ENCODE data around the gene AIPL1. TPM values are rescaled to one million over a fixed set of nuclear protein-coding genes. Genes with fewer than 3 reads are reported as not detected.

Gene AIPL1
- total and polyA plus RNA-seq, 2 of the 4 experiments (the other 2 are of a cell fraction), result not detected

- Histone ChIP-seq H2BK120ac (ENCODE audit: low read depth, low read length) (no peak overlapping the region), H3K36me3 (ENCODE audit: control insufficient read depth, insufficient read depth, low read length) (no peaks in the 10 kb centered on the region), H2BK15ac (ENCODE audit: low read depth, low read length) (no peak overlapping the region), H4K20me1 (ENCODE audit: insufficient read depth, low read length) (no peaks in the 10 kb centered on the region), H2AK5ac (ENCODE audit: low read depth, low read length) (no peak overlapping the region), H3K56ac (ENCODE audit: extremely low read depth, insufficient read depth, low read length) (no peak overlapping the region), H2BK20ac (ENCODE audit: low read depth, low read length) (no peak overlapping the region), H3K4me1 (ENCODE audit: control insufficient read depth, insufficient read depth, low read length) (no peaks in the 10 kb centered on the region), H3K14ac (replicated peaks; ENCODE audit: low read depth, low read length) (no peak overlapping the region), H3K4me2 (ENCODE audit: low read depth, low read length) (no peak overlapping the region), H2AK9ac (replicated peaks; ENCODE audit: low read depth, low read length, poor library complexity) (no peak overlapping the region), H3K27ac (ENCODE audit: insufficient read depth, low read length) (no peak overlapping the region), H3K23ac (ENCODE audit: low read depth, low read length) (no peak overlapping the region), H2AFZ (replicated peaks; ENCODE audit: low read length, poor library complexity) (no peak overlapping the region), H4K91ac (ENCODE audit: insufficient read depth, low read depth, low read length) (no peak overlapping the region), H4K8ac (ENCODE audit: low read depth in 2 of 2, low read length in 2 of 2) (no peak overlapping the region), H3K4me3 (ENCODE audit: insufficient read depth, low read depth, low read length) (no peak overlapping the region), H3K4ac (ENCODE audit: low read depth, low read length) (no peak overlapping the region), H3K18ac (ENCODE audit: low read depth, low read length) (no peak overlapping the region), H3K27me3 (ENCODE audit: control insufficient read depth, insufficient read depth, low read length) (no peaks in the 10 kb centered on the region; the same call in 1 of the 2 replicates), H3K9ac (ENCODE audit: low read depth, low read length) (no peak overlapping the region), H3K9me3 (ENCODE audit: control insufficient read depth, insufficient read depth, low read length) (no peaks in the 10 kb centered on the region), H3K79me1 (ENCODE audit: low read depth in 1 of 2, low read length in 2 of 2) (no peaks in the 10 kb centered on the region), H4K5ac (ENCODE audit: low read depth, low read length) (no peak overlapping the region), H3K9me1 (ENCODE audit: insufficient read depth, low read length) (no peaks in the 10 kb centered on the region), H2BK5ac (ENCODE audit: low read depth, low read length, poor library complexity, severe bottlenecking) (no peak overlapping the region)
- 0% methylated on average over 1 of the region's 4 CpGs; no CpG with 5 or more reads in 1 of the 2 experiments for WGBS, 2 experiments (ENCODE audit: extremely low coverage in 2 of 2, insufficient read length in 1 of 2)
- intact Hi-C loops (cut with micrococcal nuclease) (no loop called here), in situ Hi-C loops (cut with MboI; ENCODE audit: low sequenced_read_pairs) (no loop called here), dilution Hi-C loops (cut with HindIII; ENCODE audit: low sequenced_read_pairs, unreplicated experiment) (no loop called here)
- ChIA-PET CTCF (no interaction called here), POLR2A (ENCODE audit: unreplicated experiment) (no interaction called here)
- TF ChIP-seq, protein P1, sequence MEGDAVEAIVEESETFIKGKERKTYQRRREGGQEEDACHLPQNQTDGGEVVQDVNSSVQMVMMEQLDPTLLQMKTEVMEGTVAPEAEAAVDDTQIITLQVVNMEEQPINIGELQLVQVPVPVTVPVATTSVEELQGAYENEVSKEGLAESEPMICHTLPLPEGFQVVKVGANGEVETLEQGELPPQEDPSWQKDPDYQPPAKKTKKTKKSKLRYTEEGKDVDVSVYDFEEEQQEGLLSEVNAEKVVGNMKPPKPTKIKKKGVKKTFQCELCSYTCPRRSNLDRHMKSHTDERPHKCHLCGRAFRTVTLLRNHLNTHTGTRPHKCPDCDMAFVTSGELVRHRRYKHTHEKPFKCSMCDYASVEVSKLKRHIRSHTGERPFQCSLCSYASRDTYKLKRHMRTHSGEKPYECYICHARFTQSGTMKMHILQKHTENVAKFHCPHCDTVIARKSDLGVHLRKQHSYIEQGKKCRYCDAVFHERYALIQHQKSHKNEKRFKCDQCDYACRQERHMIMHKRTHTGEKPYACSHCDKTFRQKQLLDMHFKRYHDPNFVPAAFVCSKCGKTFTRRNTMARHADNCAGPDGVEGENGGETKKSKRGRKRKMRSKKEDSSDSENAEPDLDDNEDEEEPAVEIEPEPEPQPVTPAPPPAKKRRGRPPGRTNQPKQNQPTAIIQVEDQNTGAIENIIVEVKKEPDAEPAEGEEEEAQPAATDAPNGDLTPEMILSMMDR (conservative IDR thresholded peaks at IDR 0.05; ENCODE audit: low read depth, low read length), result no peak
- ATAC-seq (ENCODE audit: low read depth) (no peak), DNase-seq (no peak)
- BruUV-seq (replicated peaks), result no TSS peak
These were observed 47.5 kb downstream of the AIPL1 start for GRCh38 chr17:6387442-6387841.
